Activated naive CD4-positive, alpha-beta T cell treated with anti-CD3 and anti-CD28 coated beads for 36 hours (primary cell): Measurements from ENCODE around the gene OPRPN. TPM values are rescaled to one million over a fixed set of nuclear protein-coding genes. Genes with fewer than 3 reads are reported as not detected.

Experiments used
- CTCF ChIA-PET: fragments of 350-600 bp; sonication (Branson Sonifier 250); formaldehyde crosslinking; loops from one replicate; lab custom pipeline; 2021; ENCODE audit warnings: antibody characterized with exemption; lab: Charles Lee
- DNase-seq: peaks from one replicate; pipeline ENCODE4 v3.0.0-alpha.2; 2020
- H3K27ac Mint-ChIP-seq: one replicate; pipeline ENCODE4 v1.8.0; 2021; ENCODE audit warnings: mild to moderate bottlenecking, mixed read lengths
- H3K27me3 Mint-ChIP-seq: one replicate; pipeline ENCODE4 v1.8.0; 2021; ENCODE audit warnings: low read depth, mixed read lengths
- H3K36me3 Mint-ChIP-seq: one replicate; pipeline ENCODE4 v1.8.0; 2021; ENCODE audit warnings: low read depth, mixed read lengths
- H3K4me1 Mint-ChIP-seq: one replicate; pipeline ENCODE4 v1.8.0; 2021; ENCODE audit warnings: low read depth, mixed read lengths
- H3K4me3 Mint-ChIP-seq: one replicate; pipeline ENCODE4 v1.8.0; 2021; ENCODE audit warnings: mild to moderate bottlenecking, moderate library complexity, mixed read lengths
- H3K9me3 Mint-ChIP-seq: one replicate; pipeline ENCODE4 v1.8.0; 2021; ENCODE audit warnings: mixed read lengths
- intact Hi-C: fragments of 100-400 bp; cut with micrococcal nuclease; formaldehyde crosslinking; loops from one replicate; pipeline ENCODE4 v1.15.1; 2023
- total RNA-seq, 2 experiments: library from RNA; stranded (reverse); gene quantifications; one replicate each; pipeline ENCODE4 v1.2.3, GENCODE V29; 2021

OPRPN gene
- total RNA-seq, 2 experiments from 2014 or later, result not detected

DNA sequence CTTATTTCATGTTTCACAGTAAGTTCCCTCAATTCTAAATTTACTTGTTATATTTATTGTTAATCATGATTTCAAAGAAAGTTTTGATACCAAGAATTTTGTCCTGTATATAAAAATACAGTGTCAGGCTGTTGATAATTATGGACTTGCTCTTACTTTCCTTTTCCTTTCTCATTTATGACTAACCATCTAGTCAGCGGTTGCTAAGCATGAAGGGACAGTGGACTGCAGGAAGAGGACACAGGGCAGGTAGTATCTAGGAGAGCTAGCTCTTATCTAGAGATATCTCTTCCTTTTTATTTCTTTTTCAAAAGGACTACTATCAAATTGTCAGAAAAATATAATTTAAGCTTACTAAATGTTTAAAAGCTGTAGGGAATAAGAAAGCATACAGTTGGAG is 1.6 kb downstream of the OPRPN start:
- H3K27ac Mint-ChIP-seq, result no peak overlapping the region
- DNase-seq, result no peak
- intact Hi-C loops, result no loop called here
- H3K27me3 Mint-ChIP-seq, result no peaks in the 10 kb centered on the region
- H3K4me1 Mint-ChIP-seq, result no peaks in the 10 kb centered on the region
- no peaks in the 10 kb centered on the region for H3K9me3 Mint-ChIP-seq
- CTCF ChIA-PET, result no interaction called here
- no peak overlapping the region for H3K4me3 Mint-ChIP-seq
- no peaks in the 10 kb centered on the region for H3K36me3 Mint-ChIP-seq

DNA sequence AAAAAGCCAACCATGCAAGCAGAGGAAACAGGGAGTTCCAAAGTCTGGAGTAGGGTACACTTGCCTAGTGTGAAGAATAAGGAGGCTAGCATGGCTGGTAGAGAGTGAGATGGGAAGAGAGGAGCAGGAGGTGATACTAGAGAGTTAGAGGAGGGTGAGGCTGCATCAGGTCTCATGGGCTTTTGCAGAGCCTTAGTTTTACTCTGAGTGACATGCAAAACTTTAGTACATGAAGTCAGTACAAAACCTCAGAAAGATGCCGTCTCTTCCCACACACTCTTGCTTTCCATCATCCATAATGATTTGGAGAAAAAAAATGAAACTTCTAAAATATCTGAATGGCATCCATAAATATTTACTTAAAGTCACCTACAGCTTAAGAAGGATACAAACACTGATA is 5.0 kb downstream of the OPRPN start:
- H3K4me1 Mint-ChIP-seq, result no peaks in the 10 kb centered on the region
- CTCF ChIA-PET, result no interaction called here
- H3K9me3 Mint-ChIP-seq, result no peaks in the 10 kb centered on the region
- H3K36me3 Mint-ChIP-seq, result no peaks in the 10 kb centered on the region
- no peak overlapping the region for H3K4me3 Mint-ChIP-seq
- H3K27ac Mint-ChIP-seq, result no peak overlapping the region
- DNase-seq, result no peak
- no peaks in the 10 kb centered on the region for H3K27me3 Mint-ChIP-seq
- intact Hi-C loops, result no loop called here

DNA sequence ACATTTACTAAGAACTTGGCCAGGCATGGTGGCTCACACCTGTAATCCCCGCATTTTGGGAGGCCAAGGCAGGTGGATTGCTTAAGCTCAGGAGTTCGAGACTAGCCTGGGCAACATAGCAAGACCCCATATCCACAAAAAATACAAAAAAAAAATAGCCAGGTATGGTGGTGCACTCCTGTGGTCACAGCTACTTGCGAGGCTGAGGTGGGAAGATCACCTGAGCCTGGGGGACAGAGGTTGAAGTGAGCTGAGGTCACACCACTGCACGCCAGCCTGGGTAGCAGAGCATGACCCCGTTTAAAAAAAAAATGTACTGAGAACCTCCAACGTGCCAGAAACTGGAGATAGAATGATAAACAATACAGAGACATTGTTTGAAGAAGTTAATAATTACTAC is 8.0 kb downstream of the OPRPN start:
- CTCF ChIA-PET, result no interaction called here
- intact Hi-C loops, result no loop called here
- H3K27me3 Mint-ChIP-seq, result no peaks in the 10 kb centered on the region
- no peaks in the 10 kb centered on the region for H3K4me1 Mint-ChIP-seq
- DNase-seq, result no peak
- no peaks in the 10 kb centered on the region for H3K36me3 Mint-ChIP-seq
- no peaks in the 10 kb centered on the region for H3K9me3 Mint-ChIP-seq
- H3K4me3 Mint-ChIP-seq, result no peak overlapping the region
- no peak overlapping the region for H3K27ac Mint-ChIP-seq

DNA sequence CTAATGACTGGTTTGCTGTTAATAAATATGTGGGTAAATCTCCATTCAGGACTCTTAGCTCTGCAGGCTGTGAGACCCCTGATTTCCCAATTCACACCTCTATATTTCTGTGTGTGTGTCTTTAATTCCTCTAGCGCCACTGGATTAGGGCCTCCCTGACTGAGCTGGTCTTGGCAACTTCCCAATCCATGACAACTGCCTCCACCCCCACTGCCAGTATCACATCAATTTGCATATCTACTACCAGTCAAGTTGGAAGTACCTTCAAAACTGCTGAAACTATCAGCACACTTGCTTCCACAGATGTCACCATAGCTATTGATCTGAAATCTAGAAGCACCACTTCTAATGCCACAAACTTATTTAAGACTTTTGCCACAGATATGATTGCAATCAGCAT is 27.6 kb downstream of the OPRPN start:
- Mint-ChIP-seq H3K4me1 (no peaks in the 10 kb centered on the region), H3K9me3 (peaks cover 4% of the 10 kb centered on the region), H3K27ac (no peak overlapping the region), H3K36me3 (no peaks in the 10 kb centered on the region), H3K4me3 (no peak overlapping the region), H3K27me3 (no peaks in the 10 kb centered on the region)
- CTCF ChIA-PET, result no interaction called here
- no peak for DNase-seq
- intact Hi-C loops, result no loop called here

DNA sequence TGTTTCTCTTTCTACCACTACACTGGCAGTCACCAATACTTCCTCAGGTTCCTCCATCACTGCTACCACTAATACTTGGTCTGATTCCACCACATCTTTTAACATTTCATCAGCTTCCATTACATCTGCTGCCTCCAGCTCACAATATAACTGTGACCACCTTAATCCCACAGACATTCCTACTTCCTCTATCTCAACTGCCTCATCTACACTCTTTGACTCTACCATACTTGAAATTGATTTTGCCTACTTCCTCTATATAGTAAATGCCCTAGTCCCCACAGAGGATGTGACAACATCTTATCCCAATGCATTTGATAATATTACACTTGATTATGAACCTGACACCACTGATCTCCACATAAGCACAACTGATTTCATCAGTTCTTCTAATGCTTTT is 29.0 kb downstream of the OPRPN start:
- Mint-ChIP-seq H3K27ac (no peak overlapping the region), H3K4me3 (no peak overlapping the region), H3K9me3 (peaks cover 4% of the 10 kb centered on the region), H3K27me3 (no peaks in the 10 kb centered on the region), H3K36me3 (no peaks in the 10 kb centered on the region), H3K4me1 (no peaks in the 10 kb centered on the region)
- intact Hi-C loops, result no loop called here
- CTCF ChIA-PET, result no interaction called here
- DNase-seq, result no peak

- Mint-ChIP-seq H3K9me3 (peaks cover 3% of the 10 kb centered on the region), H3K27me3 (peaks cover 9% of the 10 kb centered on the region), H3K4me1 (no peaks in the 10 kb centered on the region), H3K27ac (no peak overlapping the region), H3K4me3 (no peak overlapping the region), H3K36me3 (no peaks in the 10 kb centered on the region)
- CTCF ChIA-PET, result no interaction called here
- intact Hi-C loops, result no loop called here
- DNase-seq, result no peak
Measured at GRCh38 chr4:70437197-70437596, 39.5 kb downstream of the OPRPN start.

GRCh38 chr4:70442474-70442873 is 44.7 kb downstream of the OPRPN start:
- Mint-ChIP-seq H3K4me3 (no peak overlapping the region), H3K4me1 (no peaks in the 10 kb centered on the region), H3K9me3 (no peaks in the 10 kb centered on the region), H3K27ac (no peak overlapping the region), H3K27me3 (peaks cover 9% of the 10 kb centered on the region), H3K36me3 (no peaks in the 10 kb centered on the region)
- intact Hi-C loops, result no loop called here
- CTCF ChIA-PET, result no interaction called here
- DNase-seq, result no peak

GRCh38 chr4:70443329-70443728 is 45.6 kb downstream of the OPRPN start:
- H3K27ac Mint-ChIP-seq, result no peak overlapping the region
- H3K27me3 Mint-ChIP-seq, result peaks cover 9% of the 10 kb centered on the region
- intact Hi-C loops, result no loop called here
- no peaks in the 10 kb centered on the region for H3K4me1 Mint-ChIP-seq
- CTCF ChIA-PET, result interaction anchor here (0.6 kb wide), 1 partner anchor 8 kb away, joined by 4 read pairs; no protein-coding TSS in a partner anchor
- DNase-seq, result no peak
- no peaks in the 10 kb centered on the region for H3K9me3 Mint-ChIP-seq
- H3K36me3 Mint-ChIP-seq, result no peaks in the 10 kb centered on the region
- no peak overlapping the region for H3K4me3 Mint-ChIP-seq

- no peak for DNase-seq
- Mint-ChIP-seq H3K9me3 (no peaks in the 10 kb centered on the region), H3K4me1 (no peaks in the 10 kb centered on the region), H3K36me3 (no peaks in the 10 kb centered on the region), H3K27ac (no peak overlapping the region), H3K4me3 (no peak overlapping the region), H3K27me3 (no peaks in the 10 kb centered on the region)
- CTCF ChIA-PET, result interaction anchor here (0.6 kb wide), 1 partner anchor 1204 kb away, joined by 3 read pairs; no protein-coding TSS in a partner anchor
- intact Hi-C loops, result no loop called here
Measured at GRCh38 chr4:70449220-70449619, 51.5 kb downstream of the OPRPN start.

DNA sequence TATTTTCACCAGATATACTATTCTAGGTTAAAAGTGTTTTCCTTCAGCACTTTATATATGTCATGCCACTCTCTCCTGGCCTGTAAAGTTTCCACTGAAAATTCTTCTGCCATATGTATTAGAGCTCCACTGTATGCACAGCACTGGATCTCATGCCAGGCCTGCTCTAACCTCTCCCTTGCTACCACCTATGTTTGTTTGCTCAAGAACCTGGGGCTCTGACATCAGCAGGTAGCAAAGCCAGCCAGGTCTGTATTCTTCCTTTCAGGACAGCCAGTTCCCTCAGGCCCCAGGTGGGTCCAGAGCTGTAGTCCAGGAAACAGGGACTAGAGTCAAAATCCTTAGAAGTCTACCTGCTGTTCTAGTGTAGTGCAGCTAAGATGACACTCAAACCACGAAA is 55.2 kb downstream of the OPRPN start:
- peaks cover 6% of the 10 kb centered on the region for H3K27me3 Mint-ChIP-seq
- no peak overlapping the region for H3K27ac Mint-ChIP-seq
- no peak for DNase-seq
- no peak overlapping the region for H3K4me3 Mint-ChIP-seq
- H3K4me1 Mint-ChIP-seq, result no peaks in the 10 kb centered on the region
- intact Hi-C loops, result no loop called here
- no peaks in the 10 kb centered on the region for H3K9me3 Mint-ChIP-seq
- no peaks in the 10 kb centered on the region for H3K36me3 Mint-ChIP-seq
- CTCF ChIA-PET, result no interaction called here

Other genes starting within 250 kb of the OPRPN start
- not detected for gene PRR27, start 243.7 kb upstream of the OPRPN start, total RNA-seq
- not detected for gene ODAM, start 202.2 kb upstream of the OPRPN start, total RNA-seq
- not detected for gene FDCSP, start 171.8 kb upstream of the OPRPN start, total RNA-seq
- gene CSN3, start 155.3 kb upstream of the OPRPN start, total RNA-seq, result not detected
- not detected for gene CABS1, start 63.0 kb upstream of the OPRPN start, total RNA-seq
- gene SMR3A, start 37.2 kb upstream of the OPRPN start, total RNA-seq, result not detected
- not detected for gene SMR3B, start 14.8 kb upstream of the OPRPN start, total RNA-seq
- not detected for gene MUC7, start 74.3 kb downstream of the OPRPN start, total RNA-seq
- not detected for gene AMTN, start 120.6 kb downstream of the OPRPN start, total RNA-seq
- gene AMBN, start 194.3 kb downstream of the OPRPN start, total RNA-seq, result not detected
- gene ENAM, start 230.8 kb downstream of the OPRPN start, total RNA-seq, result not detected